Memory B cell (primary cell): ENCODE data around the gene RPS6KA5.
"Not testable (repeated sequence)": the region's sequence is repeated elsewhere in the genome, so short reads cannot be mapped to it uniquely, and the experiment has no call there.

Experiments
- ATAC-seq: fragments of 150-1000 bp; cut with Tn5 transposase; 2 replicates; pipeline ENCODE4 v1.10.0; 2021; ENCODE audit warnings: low read depth, mild to moderate bottlenecking, moderate library complexity
- DNase-seq, 2 donors: peaks; one replicate each; pipeline ENCODE4 v3.0.0; 2022; ENCODE audit warnings: low spot score in 2 of 2
- H3K27ac Mint-ChIP-seq: one replicate; pipeline ENCODE4 v1.8.0; 2022; ENCODE audit warnings: mild to moderate bottlenecking, moderate library complexity, mixed read lengths
- H3K27me3 Mint-ChIP-seq: one replicate; pipeline ENCODE4 v1.8.0; 2022; ENCODE audit warnings: mixed read lengths
- H3K36me3 Mint-ChIP-seq: one replicate; pipeline ENCODE4 v1.8.0; 2022; ENCODE audit warnings: mild to moderate bottlenecking, mixed read lengths
- H3K4me1 Mint-ChIP-seq: one replicate; pipeline ENCODE4 v1.8.0; 2022; ENCODE audit warnings: mixed read lengths
- H3K4me3 Mint-ChIP-seq: one replicate; pipeline ENCODE4 v1.8.0; 2022; ENCODE audit warnings: mild to moderate bottlenecking, moderate library complexity, mixed read lengths
- H3K9me3 Mint-ChIP-seq: one replicate; pipeline ENCODE4 v1.8.0; 2022; ENCODE audit warnings: mixed read lengths

The RPS6KA5 gene

GRCh38 chr14:90838531-90838930 lies 221.9 kb downstream of the RPS6KA5 start:
- ATAC-seq, H3K36me3 Mint-ChIP-seq, H3K27me3 Mint-ChIP-seq, H3K9me3 Mint-ChIP-seq, H3K4me3 Mint-ChIP-seq, H3K27ac Mint-ChIP-seq, H3K4me1 Mint-ChIP-seq, DNase-seq: not testable (repeated sequence)

- peaks cover 4% of the 10 kb centered on the region for H3K4me1 Mint-ChIP-seq
- H3K36me3 Mint-ChIP-seq: no peaks in the 10 kb centered on the region
- H3K9me3 Mint-ChIP-seq: peaks cover 1% of the 10 kb centered on the region
- no peak overlapping the region for H3K27ac Mint-ChIP-seq
- no peaks in the 10 kb centered on the region for H3K27me3 Mint-ChIP-seq
- no peak for DNase-seq
- no peak overlapping the region for H3K4me3 Mint-ChIP-seq
- no peak for ATAC-seq
Observed at GRCh38 chr14:90837355-90837754, 223.1 kb downstream of the RPS6KA5 start.

GRCh38 chr14:90836692-90837063 lies 223.8 kb downstream of the RPS6KA5 start:
- H3K4me1 Mint-ChIP-seq: peaks cover 4% of the 10 kb centered on the region
- H3K4me3 Mint-ChIP-seq: no peak overlapping the region
- H3K9me3 Mint-ChIP-seq: peaks cover 1% of the 10 kb centered on the region
- no peaks in the 10 kb centered on the region for H3K36me3 Mint-ChIP-seq
- H3K27ac Mint-ChIP-seq: no peak overlapping the region
- H3K27me3 Mint-ChIP-seq: peaks cover 1% of the 10 kb centered on the region
- DNase-seq (no peak), ATAC-seq (no peak)

GRCh38 chr14:90831821-90832220 lies 228.6 kb downstream of the RPS6KA5 start:
- Mint-ChIP-seq H3K9me3 (peaks cover 1% of the 10 kb centered on the region), H3K27me3 (peaks cover 2% of the 10 kb centered on the region), H3K36me3 (no peaks in the 10 kb centered on the region), H3K4me3 (no peak overlapping the region), H3K27ac (no peak overlapping the region), H3K4me1 (peaks cover 14% of the 10 kb centered on the region)
- no peak for DNase-seq
- ATAC-seq: no peak

- Mint-ChIP-seq H3K9me3 (peaks cover 1% of the 10 kb centered on the region), H3K36me3 (no peaks in the 10 kb centered on the region), H3K4me1 (peaks cover 12% of the 10 kb centered on the region), H3K4me3 (no peak overlapping the region), H3K27ac (no peak overlapping the region), H3K27me3 (peaks cover 2% of the 10 kb centered on the region)
- ATAC-seq: no peak
- DNase-seq: no peak
Observed at GRCh38 chr14:90830931-90831701, 229.3 kb downstream of the RPS6KA5 start.

GRCh38 chr14:90829677-90830076 lies 230.8 kb downstream of the RPS6KA5 start:
- ATAC-seq (no peak), DNase-seq (no peak)
- H3K4me3 Mint-ChIP-seq: peak overlapping the region; percentile 27
- H3K27me3 Mint-ChIP-seq: peaks cover 2% of the 10 kb centered on the region
- peaks cover 1% of the 10 kb centered on the region for H3K9me3 Mint-ChIP-seq
- peak overlapping the region; percentile 56 for H3K27ac Mint-ChIP-seq
- H3K36me3 Mint-ChIP-seq: no peaks in the 10 kb centered on the region
- H3K4me1 Mint-ChIP-seq: peaks cover 9% of the 10 kb centered on the region

- H3K4me3 Mint-ChIP-seq: peak overlapping the region; percentile 80
- peaks cover 4% of the 10 kb centered on the region for H3K9me3 Mint-ChIP-seq
- ATAC-seq (peak; percentile 23), DNase-seq (peak in 1 of 2 donors; percentile 14)
- peak overlapping the region; percentile 56 for H3K27ac Mint-ChIP-seq
- no peaks in the 10 kb centered on the region for H3K36me3 Mint-ChIP-seq
- peaks cover 9% of the 10 kb centered on the region for H3K4me1 Mint-ChIP-seq
- H3K27me3 Mint-ChIP-seq: peaks cover 2% of the 10 kb centered on the region
Observed at GRCh38 chr14:90828642-90829487, 231.6 kb downstream of the RPS6KA5 start.

- Mint-ChIP-seq H3K27me3 (peaks cover 2% of the 10 kb centered on the region), H3K4me1 (peaks cover 9% of the 10 kb centered on the region), H3K36me3 (no peaks in the 10 kb centered on the region), H3K27ac (peak overlapping the region; percentile 86), H3K9me3 (peaks cover 7% of the 10 kb centered on the region), H3K4me3 (peak overlapping the region; percentile 80)
- peak; percentile 86 to 88 for DNase-seq
- peak; percentile 99 for ATAC-seq
Observed at GRCh38 chr14:90827919-90828610, 232.4 kb downstream of the RPS6KA5 start.

- H3K9me3 Mint-ChIP-seq, H3K27me3 Mint-ChIP-seq, H3K27ac Mint-ChIP-seq, H3K4me1 Mint-ChIP-seq, H3K36me3 Mint-ChIP-seq, DNase-seq, H3K4me3 Mint-ChIP-seq, ATAC-seq: not testable (repeated sequence)
Observed at GRCh38 chr14:90823542-90823941, 236.9 kb downstream of the RPS6KA5 start.

- H3K27me3 Mint-ChIP-seq: peaks cover 8% of the 10 kb centered on the region
- DNase-seq (no peak), ATAC-seq (peak; percentile 46)
- no peak overlapping the region for H3K27ac Mint-ChIP-seq
- H3K4me3 Mint-ChIP-seq: no peak overlapping the region
- peaks cover 10% of the 10 kb centered on the region for H3K9me3 Mint-ChIP-seq
- no peaks in the 10 kb centered on the region for H3K4me1 Mint-ChIP-seq
- no peaks in the 10 kb centered on the region for H3K36me3 Mint-ChIP-seq
Observed at GRCh38 chr14:90820958-90821357, 239.5 kb downstream of the RPS6KA5 start.

GRCh38 chr14:90819734-90820393 lies 240.6 kb downstream of the RPS6KA5 start:
- DNase-seq (no peak), ATAC-seq (no peak)
- H3K27me3 Mint-ChIP-seq: peaks cover 11% of the 10 kb centered on the region
- no peak overlapping the region for H3K4me3 Mint-ChIP-seq
- H3K27ac Mint-ChIP-seq: no peak overlapping the region
- no peaks in the 10 kb centered on the region for H3K36me3 Mint-ChIP-seq
- H3K9me3 Mint-ChIP-seq: peaks cover 10% of the 10 kb centered on the region
- peaks cover 4% of the 10 kb centered on the region for H3K4me1 Mint-ChIP-seq

- Mint-ChIP-seq H3K27me3 (peaks cover 11% of the 10 kb centered on the region), H3K4me3 (no peak overlapping the region), H3K9me3 (peaks cover 5% of the 10 kb centered on the region), H3K27ac (no peak overlapping the region), H3K36me3 (no peaks in the 10 kb centered on the region), H3K4me1 (peaks cover 4% of the 10 kb centered on the region)
- ATAC-seq (no peak), DNase-seq (no peak)
Observed at GRCh38 chr14:90818715-90819114, 241.7 kb downstream of the RPS6KA5 start.

GRCh38 chr14:90816681-90817436 lies 243.6 kb downstream of the RPS6KA5 start:
- DNase-seq: no peak
- ATAC-seq: no peak
- Mint-ChIP-seq H3K27ac (no peak overlapping the region), H3K27me3 (peaks cover 11% of the 10 kb centered on the region), H3K9me3 (no peaks in the 10 kb centered on the region), H3K4me1 (peaks cover 4% of the 10 kb centered on the region), H3K4me3 (peak overlapping the region; percentile 67), H3K36me3 (no peaks in the 10 kb centered on the region)
